Stimulated activated CD8-positive, alpha-beta memory T cell treated with anti-CD3 and anti-CD28 coated beads, Interleukin-12 subunit alpha, Interleukin-12 subunit beta, amount 100 ng/mL, for 24 hours (primary cell): ENCODE data around the gene RNF126.

Experiments
- DNase-seq: peaks from one replicate; pipeline ENCODE4 v3.0.0-alpha.2; 2020; ENCODE audit errors: extremely low read depth

RNF126 gene

DNA sequence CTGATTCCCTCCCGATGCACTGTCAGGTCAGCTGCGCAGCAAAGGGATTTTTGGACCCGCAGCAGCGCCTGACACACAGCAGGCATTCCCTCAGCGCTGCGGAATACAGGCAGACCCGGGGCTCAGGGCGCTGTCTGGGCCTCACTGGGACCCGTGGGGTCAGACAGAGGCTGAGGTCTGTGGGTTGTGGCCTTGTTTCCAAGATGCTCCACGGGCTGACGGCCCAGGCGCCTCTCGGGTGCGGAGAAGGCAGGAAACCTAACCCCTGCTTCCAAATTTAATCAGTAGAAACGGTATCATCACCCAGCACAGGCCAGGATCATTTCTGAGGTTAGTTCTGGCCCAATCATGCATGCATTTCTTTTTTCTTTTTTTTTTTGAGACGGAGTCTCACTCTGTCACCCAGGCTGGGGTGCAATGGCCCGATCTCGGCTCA, 686 bp upstream of the RNF126 start:
- DNase-seq: no peak

DNA sequence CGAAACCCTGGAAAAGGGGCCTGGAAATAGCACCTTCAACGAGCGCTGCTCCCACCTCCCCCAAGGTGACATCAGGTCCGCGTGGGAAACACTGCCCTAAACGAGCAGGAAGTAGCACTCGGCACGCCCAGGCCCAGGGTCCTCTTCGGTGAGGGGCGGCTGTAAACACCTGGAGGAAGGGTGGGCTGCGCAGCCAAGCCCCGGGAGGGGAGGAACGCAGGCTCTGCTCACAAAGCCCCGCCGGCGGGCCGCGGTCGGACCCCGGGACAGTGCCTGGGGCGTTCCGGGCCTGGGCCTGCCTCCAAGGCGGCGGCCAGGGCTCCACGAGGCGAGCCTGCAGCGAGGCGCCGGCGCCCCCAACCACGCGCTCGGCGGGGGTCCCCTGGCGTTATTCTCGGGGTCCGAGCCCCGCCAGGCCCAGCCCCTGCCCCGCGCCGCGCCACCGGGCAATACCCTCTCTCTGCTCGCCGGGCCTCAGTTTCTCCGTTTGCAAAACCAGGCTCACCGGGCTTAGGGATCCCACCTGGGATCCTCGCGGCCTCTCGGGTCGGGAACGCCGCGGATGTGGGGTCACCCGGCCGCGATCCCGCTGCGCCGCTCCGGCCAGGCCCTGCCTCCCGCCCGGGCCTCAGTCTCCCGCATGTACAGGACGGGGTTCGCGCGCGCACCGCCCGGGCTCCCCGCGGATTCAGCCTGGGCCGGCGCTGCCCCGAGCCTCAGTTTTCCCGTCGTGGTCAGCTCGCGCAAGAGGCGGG, 630 bp downstream of the RNF126 start:
- no peak for DNase-seq

DNA sequence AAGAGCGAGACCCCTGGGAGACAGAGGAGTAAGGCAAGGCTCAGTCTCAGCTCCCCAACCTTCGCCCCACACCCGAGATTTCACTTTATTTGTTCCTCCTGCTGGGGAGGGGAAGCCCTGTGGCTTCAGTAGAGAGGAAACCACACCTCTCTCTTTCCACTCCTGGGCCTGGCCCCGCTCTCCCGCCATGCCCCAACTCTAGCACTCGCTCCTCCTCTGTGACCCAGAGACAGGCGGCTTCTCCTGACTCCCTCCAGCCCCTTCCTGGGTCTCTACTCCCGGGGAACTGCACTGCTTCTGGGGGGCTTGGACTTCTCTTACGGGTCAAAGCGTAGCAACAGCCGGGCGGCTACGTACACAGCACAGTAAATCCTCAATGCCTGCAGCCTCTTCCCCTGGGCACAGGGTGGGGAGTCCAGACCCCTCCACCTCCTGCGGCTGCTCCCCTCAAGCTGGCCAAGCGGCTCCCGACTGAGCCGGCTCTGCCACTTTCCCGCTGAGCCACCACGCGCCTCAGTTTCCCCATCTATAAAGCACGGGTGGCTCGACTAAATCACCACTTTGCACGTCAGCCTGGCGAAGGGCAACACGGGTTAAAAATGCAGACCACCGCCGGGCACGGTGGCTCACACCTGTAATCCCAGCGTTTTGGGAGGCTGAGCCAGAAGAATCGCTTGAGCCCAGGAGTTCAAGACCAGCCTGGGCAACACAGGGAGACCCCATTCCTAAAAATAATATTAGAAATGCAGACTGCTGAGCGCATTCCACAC, 1.4 kb downstream of the RNF126 start:
- DNase-seq: no peak

DNA sequence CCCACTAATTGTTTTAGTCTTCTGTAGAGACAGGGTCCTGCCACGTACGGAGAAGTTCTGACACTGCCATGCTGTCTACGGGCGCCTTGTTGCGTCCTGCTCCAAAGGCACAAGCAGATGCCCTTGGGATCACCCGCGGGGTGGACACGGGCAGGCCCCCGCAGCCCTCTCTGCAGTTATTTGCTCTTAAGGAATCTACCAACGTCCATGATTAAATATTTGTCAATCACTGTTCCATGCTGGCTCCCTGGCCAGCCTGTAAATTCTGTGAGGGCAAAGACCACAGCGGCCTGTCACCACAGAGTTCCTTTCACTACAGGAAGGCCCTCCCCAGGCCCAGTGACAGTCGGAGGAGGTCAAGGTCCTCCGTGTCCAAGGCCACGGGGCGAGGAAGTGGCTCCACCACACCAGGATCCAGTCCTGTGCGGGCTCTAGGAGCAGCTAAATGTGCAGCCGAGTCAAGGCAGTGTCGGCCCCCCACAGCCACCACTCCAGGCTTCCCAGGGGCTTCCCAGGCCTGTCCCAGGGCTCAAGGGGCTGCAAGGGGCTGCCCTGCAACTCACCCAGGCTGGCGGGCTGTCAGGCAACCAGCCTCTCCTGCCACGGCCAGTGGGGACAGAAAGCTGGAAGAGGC, 2.1 kb downstream of the RNF126 start:
- DNase-seq: no peak

DNA sequence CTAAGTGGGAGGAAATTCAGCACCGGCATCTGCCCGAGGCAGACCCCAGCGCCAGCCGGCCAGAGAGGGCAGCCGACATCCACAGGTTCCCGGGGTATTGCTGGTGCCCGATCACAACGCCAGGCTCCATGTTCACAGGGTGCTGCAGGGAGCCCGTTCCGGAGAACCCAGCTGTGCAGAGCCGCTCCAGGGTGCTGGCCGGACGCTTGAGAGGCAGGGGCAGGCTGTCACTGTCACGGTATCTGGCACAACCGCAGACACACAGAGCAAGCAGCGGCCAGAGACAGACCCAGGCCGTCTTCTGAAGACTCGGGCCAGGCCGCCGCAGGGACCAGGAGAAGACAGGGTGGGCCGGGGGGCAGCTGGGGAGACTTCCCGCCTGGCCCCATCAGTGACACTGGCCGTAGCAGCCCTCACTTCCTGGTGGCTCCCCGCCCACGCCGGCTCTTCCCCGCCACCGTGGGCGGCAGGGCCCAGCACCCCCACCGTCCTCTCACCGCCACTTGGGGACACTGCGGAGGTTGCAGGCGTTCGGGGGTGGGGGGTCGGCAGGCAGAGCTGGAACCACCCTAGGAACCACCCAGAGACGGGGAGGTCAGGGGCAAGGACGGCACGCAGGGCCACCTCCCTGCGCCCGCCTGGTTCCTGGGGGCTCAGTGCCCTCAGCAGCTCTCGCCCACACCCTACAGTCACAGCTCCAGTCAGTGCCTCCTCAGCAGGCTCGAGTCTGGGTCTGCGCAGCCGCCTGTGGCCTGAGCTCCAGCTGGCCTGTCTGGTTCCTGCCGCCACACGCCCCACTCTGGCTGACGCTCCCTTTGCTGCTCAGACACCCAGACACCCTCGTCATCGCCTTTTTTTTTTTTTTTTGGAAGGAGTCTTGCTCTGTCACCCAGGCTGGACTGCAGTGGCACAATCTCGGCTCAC, 3.8 kb downstream of the RNF126 start:
- no peak for DNase-seq

DNA sequence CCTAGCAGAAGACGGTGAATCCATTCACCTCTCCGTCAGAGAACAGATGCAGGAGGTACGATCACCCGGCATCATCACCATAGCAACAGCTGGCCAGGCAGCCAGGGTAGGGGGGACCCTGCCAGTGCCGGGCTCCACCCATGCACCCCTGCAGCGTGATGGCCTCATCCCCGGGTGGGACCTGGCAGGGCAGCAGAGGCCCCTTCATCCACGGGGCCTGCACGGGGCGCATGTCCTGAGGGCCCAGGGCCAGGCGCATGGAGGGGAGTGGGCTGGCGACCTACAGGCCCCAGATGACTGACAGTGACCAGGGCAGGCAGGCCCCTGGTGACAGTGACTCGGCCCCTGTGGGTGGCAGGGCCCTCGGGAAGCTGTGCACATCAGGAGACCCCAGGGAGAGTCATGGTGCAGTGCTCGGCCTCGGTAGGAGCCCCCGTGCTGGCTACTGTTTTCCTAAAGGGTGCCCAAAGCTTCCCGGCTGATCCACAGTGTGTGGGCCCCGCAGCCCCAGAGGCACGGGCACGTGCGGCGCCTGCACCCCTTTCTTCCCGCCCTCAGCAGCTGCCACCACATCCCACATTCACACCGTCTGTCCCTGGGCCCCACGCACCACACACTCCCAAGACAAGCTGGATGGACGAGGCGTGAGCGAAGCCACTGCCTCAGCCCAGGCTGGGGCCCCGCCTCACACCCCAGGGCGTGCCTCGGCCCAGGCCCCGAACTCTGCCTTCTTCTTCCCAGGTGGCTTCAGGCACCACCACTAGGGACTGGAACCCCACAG, 4.8 kb downstream of the RNF126 start:
- DNase-seq: no peak

DNA sequence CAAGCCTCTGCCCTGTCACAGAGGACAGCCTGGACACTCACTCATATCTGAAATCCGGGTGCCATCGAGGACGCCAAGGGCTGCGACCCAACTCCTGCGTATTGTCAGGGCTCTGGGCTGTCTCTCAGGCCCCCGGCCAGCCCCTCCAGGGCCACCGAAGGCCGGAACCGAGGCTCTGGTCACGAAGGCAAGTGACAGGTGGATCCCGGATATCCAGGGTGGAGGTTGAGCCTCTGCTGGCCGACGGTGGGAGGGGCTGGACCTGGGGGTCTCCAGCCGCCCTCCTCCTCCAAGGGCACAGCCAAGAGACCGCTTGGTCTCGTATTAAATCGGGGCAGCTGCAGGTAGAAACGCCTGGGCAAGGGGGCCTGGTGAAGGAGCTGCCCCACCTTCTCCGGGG, 5.4 kb downstream of the RNF126 start:
- no peak for DNase-seq

DNA sequence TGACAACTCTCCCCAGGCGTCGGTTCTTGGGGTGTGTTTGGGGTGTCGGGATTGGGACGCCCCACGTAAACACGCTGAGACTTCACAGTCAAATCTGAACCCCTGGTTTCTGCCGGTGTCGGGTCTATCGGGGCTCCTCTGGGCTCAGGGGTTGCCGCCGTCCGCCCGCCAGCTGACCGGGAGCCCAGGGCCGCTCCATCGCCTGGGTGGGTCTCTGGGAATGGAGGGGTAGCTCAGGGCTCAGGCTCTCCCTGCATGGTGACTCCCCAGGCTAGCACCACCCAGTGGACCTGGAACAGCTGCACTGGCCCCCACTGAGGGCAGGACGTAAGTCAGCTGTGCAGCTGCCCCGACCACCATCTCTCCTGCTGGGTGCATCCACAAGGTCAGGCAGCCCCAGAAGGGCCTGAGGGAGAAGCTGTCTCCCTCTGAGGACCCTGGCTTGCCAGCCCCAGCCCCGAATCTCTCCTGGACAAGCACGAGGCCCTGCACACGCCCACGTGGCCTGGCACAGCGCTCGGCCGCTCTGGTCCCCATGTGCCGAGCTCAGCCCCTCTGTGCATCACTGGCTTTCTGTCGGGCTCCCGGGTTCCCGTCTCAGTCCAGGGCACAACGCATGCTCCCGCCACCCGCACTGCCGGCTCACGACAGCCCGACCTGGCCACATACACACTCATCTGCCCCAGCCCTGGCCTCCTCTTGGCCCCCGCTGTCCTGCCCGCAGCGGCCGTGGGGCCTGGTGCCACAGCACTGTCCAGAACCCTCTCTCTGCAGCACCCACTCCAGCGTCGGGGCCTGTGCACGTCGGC, 6.1 kb downstream of the RNF126 start:
- no peak for DNase-seq

DNA sequence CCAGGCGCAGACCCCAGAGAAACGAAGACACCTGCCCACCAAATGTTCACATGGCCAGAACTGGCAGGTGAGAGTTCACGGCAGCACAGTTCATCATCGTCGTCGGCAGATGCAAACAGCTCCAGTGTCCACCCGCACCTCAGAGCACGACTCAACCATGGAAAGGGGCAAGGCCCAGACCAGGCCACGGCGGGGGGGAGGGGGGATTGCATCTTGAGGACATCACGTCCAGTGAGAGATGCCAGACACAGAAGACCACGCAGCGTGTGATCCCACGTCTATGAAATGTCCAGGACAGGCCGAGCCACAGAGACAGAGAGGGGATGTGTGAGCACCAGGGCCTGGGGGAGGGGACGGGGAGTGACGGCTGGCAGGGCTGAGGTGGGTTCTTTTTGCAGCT, 7.3 kb downstream of the RNF126 start:
- DNase-seq: no peak

DNA sequence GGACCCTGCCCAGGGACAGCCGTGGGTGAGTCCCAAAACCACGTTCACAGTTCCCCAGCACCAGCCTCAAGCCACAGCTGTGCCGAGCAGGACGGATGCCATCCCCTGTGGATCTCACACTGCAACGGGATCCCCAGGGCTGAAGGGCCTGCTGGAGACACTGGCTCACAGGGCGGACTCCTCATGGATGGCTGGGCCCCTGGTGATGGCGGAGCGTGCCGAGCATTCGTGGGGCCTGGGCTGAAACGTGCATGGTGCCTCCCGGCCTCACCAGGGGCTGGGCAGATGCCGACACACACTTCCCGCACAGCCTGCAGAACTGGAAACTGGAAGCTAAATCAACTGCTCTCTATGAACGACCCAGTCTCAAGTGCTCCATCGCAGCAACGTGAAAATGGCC, 9.6 kb downstream of the RNF126 start:
- DNase-seq: no peak

DNA sequence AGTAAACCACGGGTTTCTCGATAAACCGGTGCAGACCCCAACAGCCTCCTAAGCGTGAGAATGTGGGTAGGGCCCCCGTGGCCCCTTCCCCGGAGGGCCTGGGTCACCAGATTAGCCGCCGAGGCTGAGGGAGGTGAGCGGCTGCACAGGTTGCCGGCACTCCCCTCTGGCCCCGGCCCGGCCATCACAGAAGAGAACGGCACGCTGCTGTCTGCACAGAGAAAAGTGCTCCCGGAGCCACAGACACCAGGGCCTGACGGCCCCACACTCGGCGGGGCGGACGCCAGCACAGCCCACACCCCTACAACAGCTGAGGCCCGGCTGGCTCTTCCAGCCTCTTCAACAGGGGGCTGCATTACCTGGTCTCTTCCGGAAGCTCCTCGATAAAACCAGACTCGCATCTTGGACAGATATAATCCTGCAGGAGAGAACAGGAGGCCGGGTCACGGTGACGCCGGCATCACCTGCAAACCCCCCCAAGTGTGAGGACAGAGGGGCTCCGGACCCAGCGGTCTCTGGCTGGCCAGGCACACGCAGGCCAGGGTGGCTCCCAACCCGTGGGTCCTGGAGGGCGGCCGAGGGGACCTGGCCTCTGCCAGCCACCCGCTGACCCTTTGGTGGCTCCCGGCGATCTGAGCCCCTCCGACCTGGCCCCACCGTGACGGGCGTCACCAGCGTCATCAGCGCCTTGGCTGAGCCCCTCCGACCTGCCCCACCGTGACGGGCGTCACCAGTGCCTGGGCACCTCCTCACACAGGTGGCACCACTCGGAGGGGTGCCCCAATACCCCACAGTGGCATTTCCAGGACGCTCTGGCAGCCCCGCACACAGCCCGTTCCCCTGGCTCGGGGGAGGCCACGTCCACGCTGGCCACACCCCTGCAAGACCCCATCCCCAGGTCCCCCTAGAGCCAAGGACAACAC, 10.3 kb downstream of the RNF126 start:
- no peak for DNase-seq

DNA sequence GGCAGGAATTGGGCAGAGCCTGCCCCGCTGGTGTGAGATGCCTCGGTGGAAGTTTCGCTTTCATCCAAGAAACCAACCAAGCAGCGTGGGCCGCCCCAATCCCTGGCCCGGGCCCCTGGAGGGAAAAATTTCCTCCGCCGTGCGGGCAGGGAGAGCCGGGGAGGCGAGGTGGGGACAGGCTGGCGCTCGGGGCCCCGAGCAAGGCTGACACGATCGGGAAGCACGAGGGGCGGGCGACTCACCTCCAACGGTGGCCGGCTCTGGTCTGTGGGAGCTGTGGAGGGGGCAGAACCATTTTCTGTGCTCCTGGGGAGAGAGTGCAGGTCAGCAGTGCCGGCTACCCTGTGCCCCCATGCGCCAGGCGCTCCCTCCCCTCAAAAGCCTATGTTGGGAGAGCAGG, 11.0 kb downstream of the RNF126 start:
- no peak for DNase-seq

DNA sequence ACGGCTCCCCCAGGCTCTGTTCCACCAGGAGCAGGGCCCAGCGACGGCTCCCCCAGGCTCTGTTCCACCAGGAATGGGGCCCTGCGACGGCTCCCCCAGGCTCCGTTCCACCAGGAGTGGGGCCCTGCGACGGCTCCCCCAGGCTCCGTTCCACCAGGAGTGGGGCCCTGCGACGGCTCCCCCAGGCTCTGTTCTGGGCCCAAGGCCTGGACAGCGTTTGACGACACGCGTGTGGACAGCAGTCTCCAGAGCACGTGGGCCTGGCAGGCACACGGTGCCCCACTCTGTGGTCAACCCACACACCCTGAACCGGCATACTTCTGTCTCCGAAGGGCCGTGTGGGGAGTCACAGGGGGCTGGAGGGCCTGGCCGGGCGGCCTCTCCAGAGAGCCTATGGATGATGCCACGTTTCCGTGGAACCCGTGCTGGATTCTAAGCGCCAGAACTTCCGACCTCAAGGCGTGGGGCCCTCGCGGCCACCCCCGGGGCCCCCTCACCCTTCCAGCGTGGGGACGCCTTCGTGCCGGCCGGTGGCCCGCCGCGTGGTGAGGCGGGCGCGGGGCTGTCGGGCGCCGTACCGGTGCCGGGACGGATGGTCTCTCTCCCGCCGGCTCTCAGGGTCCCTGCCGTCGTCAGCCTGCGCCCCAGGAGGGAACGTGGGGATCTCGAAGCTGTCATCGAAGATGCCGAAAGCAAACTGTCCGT, 11.7 kb downstream of the RNF126 start:
- DNase-seq: no peak

DNA sequence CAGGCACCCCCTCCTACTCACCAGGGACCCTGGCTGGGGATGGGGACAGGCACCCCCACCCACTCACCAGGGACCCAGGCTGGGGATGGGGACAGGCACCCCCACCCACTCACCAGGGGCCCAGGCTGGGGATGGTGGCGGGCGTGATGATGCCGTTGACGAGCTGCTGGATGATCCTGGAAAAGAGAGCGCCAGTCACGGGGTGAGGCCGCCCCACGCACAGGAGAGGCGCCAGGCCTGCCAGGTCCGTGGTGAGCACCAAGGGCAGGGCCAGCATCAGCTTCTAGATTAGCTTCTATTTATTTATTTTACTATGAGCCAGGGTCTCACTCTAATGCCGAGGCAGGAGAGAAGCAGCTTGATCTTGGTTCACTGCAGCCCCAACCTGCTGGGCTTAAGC, 12.9 kb downstream of the RNF126 start:
- DNase-seq: no peak

DNA sequence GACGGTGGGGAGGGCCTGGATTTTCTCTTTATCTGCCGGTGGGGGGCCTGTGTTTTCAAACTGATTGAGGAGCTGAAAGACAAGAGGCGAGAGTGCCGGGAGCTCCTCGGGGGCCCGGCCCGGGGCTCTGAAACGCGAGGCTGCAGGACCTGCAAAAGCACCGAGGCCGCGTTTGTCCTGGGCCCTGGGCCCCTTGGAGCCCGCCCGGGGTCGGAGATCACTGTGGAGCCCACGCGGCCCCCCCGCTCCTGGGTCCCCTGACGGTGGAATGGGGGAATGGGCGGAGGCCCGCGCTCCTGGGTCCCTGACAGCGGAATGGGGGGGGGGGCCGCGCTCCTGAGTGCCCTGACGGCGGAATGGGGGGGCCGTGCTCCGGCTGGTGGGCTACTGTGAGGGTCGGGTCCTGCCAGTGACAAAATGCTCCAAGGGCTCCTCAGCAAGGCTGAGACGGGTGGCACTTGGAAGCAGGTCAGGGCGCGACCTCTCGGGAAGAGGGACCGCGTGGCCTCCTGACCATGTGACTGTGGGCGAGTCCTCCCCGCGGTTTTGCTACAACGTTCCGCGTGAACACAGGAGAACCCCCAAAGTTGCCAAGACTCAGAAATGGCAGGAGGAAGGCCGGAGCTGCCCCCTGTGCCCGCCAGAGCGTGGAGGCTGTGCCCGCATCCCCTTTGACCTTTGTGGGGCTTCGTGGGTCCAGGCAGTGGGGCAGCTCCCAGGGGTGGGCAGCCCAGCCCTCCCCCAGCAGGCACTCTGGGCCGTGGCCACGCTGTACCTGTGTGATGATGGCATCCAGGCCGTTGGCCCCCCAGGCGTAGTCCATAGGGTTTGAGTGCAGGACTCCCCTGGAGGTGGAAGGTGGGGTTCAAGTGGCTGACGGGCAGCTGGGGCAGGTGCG, 13.9 kb downstream of the RNF126 start:
- DNase-seq: no peak

DNA sequence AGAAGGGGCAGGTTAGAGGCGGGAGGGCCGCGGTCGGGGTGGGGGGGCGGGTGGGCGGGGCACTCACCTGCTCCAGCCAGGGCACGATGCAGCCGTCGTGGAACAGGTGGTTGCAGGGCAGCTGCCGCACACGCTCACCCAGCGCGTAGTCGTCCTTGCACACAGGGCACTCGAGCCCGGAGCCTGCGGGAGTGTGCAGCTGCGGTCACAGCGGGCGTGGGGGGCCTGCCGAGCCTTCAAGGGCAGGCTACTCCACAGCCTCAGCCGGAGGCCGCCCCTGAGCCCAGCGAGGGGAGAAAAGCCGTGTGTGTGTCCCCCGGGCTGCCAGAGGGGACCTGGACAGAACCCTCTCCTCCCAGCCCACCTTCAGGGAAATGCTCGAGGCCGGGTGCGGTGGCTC, 14.7 kb downstream of the RNF126 start:
- no peak for DNase-seq

DNA sequence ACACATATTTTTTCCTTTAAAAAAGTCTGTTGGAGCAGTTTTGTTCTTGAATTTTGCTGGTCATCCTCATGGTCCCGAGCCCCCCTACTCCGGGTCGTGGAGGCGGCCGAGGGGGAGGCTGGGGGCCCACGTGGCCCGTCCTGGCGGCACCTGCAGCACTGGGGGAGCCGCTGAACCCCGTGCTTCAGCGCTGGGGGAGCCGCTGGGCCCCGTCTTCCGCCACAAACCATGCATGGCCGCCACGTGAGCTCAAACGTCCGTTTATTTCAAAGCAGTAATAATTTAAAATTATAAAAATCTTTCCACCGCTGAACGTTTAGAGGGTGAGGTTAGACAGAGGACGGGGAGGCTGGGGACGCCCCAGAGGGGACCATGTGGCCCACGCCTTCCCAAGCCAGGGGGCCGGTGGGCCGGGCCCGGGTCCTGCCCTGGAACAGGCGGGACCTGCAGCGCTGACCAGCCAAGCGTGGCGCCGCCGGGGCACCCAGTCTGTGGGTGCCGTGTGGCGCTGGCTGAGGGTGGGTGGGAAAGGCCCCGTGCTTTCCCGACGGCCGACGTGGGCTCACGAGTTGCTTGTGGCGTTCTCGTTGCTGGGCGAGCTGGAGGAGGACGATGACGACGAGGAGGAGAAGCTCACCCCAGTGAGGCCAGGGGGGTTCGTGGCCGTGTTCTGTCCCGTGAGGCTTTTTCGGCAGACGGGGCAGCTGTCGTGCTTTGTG, 15.3 kb downstream of the RNF126 start:
- DNase-seq: no peak
